ENCODE measurements around the gene ZNF789. TPM values are rescaled to one million over a fixed set of nuclear protein-coding genes. Genes with fewer than 3 reads are reported as not detected.

The ZNF789 gene
- total and polyA plus RNA-seq, 4 experiments from 2014 or later: 7.6 to 21.2 (median 14.5) TPM

GRCh38 chr7:99437946-99438572, 34.6 kb upstream of the ZNF789 start:
- H3K36me3 Mint-ChIP-seq: peaks cover 0 to 29% of the 10 kb centered on the region in 2 donors
- no peaks in the 10 kb centered on the region for H3K27me3 Mint-ChIP-seq
- H3K36me3 ChIP-seq (ENCODE audit: insufficient read depth, low read length): peaks cover 4% of the 10 kb centered on the region
- no peaks in the 10 kb centered on the region for H3K27me3 ChIP-seq (ENCODE audit: insufficient read depth, low read length)
- ChIA-PET POLR2A (ENCODE audit: partially characterized antibody) (interaction anchor here (0.7 to 3.1 kb wide), 10 partner anchors 8 to 121 kb away, joined by 3 to 25 read pairs (median 4); partner anchors contain the start of genes ATP5MF, BUD31, PDAP1 and ZKSCAN5), CTCF (ENCODE audit: partially characterized antibody) (interaction anchor here (0.8 to 1.5 kb wide), 3 partner anchors 24 to 29 kb away, joined by 4 to 6 read pairs (median 5); partner anchors contain the start of genes ATP5MF, BUD31 and PDAP1)
- H3K4me3 Mint-ChIP-seq: peak overlapping the region; percentile 94 to 98 (median 96)
- no peaks in the 10 kb centered on the region for H3K9me3 Mint-ChIP-seq
- no peaks in the 10 kb centered on the region for H3K9me3 ChIP-seq (ENCODE audit: control insufficient read depth in 1 of 2, low read length in 2 of 2)
- DNase-seq: no peak
- H3K4me1 ChIP-seq (ENCODE audit: insufficient read depth, low read length): peaks cover 17% of the 10 kb centered on the region
- peak overlapping the region; percentile 61 to 77 for H3K4me3 ChIP-seq (ENCODE audit: low read length in 2 of 2)
- peaks cover 12 to 36% (median 28%) of the 10 kb centered on the region in 4 donors for H3K4me1 Mint-ChIP-seq
- peak overlapping the region; percentile 61 for H3K27ac ChIP-seq (ENCODE audit: low read depth, low read length)
- H3K27ac Mint-ChIP-seq: peak overlapping the region; percentile 90 to 96 (median 94)
- intact Hi-C loops (cut with micrococcal nuclease): loop anchor here (1.0 to 2.0 kb wide), 4 partner anchors 29 to 66 kb away; partner anchors contain the start of genes ARPC1B, ZKSCAN5 and ZNF789

DNA sequence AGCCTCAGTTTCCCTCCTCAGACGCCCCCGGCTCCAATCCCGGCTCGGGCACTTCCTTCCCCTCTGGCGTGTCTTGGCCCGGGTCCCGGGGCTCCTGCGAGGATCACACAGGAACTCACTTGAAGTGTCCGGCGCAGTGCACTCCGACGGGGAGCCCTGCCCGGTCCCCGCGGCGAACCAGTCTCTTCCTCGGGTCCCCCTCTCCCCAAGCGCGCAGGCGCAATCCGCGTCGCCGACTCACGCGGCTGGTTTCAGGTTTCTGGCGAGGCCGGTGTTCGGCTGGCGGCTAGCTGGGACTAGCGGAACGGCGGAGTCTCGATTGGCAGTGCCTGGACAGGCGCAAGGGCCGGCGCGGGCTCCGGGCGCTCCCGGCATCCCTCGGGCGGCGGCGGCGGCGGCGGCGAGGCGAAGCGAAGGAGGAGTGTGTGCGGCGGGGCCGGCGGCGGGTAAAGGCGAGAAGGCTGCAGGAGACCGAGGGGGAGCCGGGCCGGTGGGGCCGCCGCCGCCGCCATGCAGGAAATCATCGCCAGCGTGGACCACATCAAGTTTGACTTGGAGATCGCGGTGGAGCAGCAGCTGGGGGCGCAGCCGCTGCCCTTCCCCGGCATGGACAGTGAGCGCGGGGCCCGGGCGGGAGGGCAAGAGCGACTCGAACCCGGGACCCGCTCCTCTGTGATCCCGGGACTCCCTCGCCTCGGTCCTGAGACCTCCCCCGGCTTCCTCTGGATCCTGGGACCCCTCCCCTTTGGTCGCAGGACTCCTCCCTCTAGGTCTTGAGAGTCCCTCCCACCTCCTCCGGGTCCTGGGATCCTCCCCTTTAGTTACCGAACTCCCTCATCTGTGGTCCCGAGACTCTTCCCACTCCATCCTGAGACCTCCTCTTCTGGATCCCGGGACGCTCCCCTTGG, 33.9 kb upstream of the ZNF789 start, which contains the start of the genes CPSF4 and PTCD1:
CPSF4 (plus strand) TSS at position 371 of the 908 bp plus-strand sequence; CDS start at position 511, 140 bp downstream.
PTCD1 (minus strand) TSS at position 226 of the 908 bp plus-strand sequence. CDS start 3,556 bp downstream, outside the sequence.
- H3K4me3 ChIP-seq (ENCODE audit: low read length in 2 of 2): peak within 1 kb of the TSS; percentile 77 to 93
- H3K27ac ChIP-seq (ENCODE audit: low read depth, low read length): peak within 1 kb of the TSS; percentile 61
- CTCF ChIA-PET (ENCODE audit: partially characterized antibody): interaction anchor here (0.8 to 1.5 kb wide), 3 partner anchors 25 to 30 kb away, joined by 4 to 6 read pairs (median 5); partner anchors contain the start of genes ATP5MF, BUD31 and PDAP1
- intact Hi-C loops (cut with micrococcal nuclease): loop anchor here (1.0 to 2.0 kb wide), 4 partner anchors 30 to 65 kb away; partner anchors contain the start of genes ARPC1B, ZKSCAN5 and ZNF789
- POLR2A ChIA-PET (ENCODE audit: partially characterized antibody): interaction anchor here (0.7 to 3.1 kb wide), 14 partner anchors 9 to 120 kb away, joined by 3 to 25 read pairs (median 4); partner anchors contain the start of genes ATP5MF, BUD31, PDAP1 and ZKSCAN5
- no peaks in the 10 kb centered on the region for H3K9me3 ChIP-seq (ENCODE audit: control insufficient read depth in 1 of 2, low read length in 2 of 2)
- H3K36me3 Mint-ChIP-seq: peaks cover 0 to 26% of the 10 kb centered on the region in 2 donors
- H3K4me1 ChIP-seq (ENCODE audit: insufficient read depth, low read length): peaks cover 17% of the 10 kb centered on the region
- peak within 1 kb of the TSS; percentile 91 to 96 (median 95) for H3K27ac Mint-ChIP-seq
- H3K27me3 ChIP-seq (ENCODE audit: insufficient read depth, low read length): no peaks in the 10 kb centered on the region
- DNase-seq: peak; percentile 84 to 87 (median 84)
- peaks cover 15 to 40% (median 30%) of the 10 kb centered on the region in 4 donors for H3K4me1 Mint-ChIP-seq
- H3K4me3 Mint-ChIP-seq: peak within 1 kb of the TSS; percentile 95 to 98 (median 97)
- H3K9me3 Mint-ChIP-seq: no peaks in the 10 kb centered on the region
- no peaks in the 10 kb centered on the region for H3K27me3 Mint-ChIP-seq
- no peaks in the 10 kb centered on the region for H3K36me3 ChIP-seq (ENCODE audit: insufficient read depth, low read length)

GRCh38 chr7:99440195-99440594, 32.5 kb upstream of the ZNF789 start:
- POLR2A ChIA-PET (ENCODE audit: partially characterized antibody): interaction anchor here (1.0 to 3.1 kb wide), 3 partner anchors 10 to 60 kb away, joined by 3 to 25 read pairs (median 3); partner anchors contain the start of genes BUD31, PDAP1 and ZNF394
- Histone ChIP-seq H3K36me3 (ENCODE audit: insufficient read depth, low read length) (peaks cover 9% of the 10 kb centered on the region), H3K4me3 (ENCODE audit: low read length in 2 of 2) (peak overlapping the region in 1 of 2 donors; percentile 77), H3K9me3 (ENCODE audit: control insufficient read depth in 1 of 2, low read length in 2 of 2) (no peaks in the 10 kb centered on the region), H3K4me1 (ENCODE audit: insufficient read depth, low read length) (peaks cover 17% of the 10 kb centered on the region), H3K27me3 (ENCODE audit: insufficient read depth, low read length) (no peaks in the 10 kb centered on the region), H3K27ac (ENCODE audit: low read depth, low read length) (no peak overlapping the region)
- Mint-ChIP-seq H3K36me3 (peaks cover 3 to 25% of the 10 kb centered on the region in 2 donors), H3K9me3 (no peaks in the 10 kb centered on the region), H3K4me1 (peaks cover 17 to 40% (median 30%) of the 10 kb centered on the region in 4 donors), H3K27ac (peak overlapping the region in 6 of 7 donors; percentile 22 to 95 (median 92)), H3K4me3 (peak overlapping the region; percentile 95 to 98 (median 97)), H3K27me3 (no peaks in the 10 kb centered on the region)
- CTCF ChIA-PET (ENCODE audit: partially characterized antibody): no interaction called here
- intact Hi-C loops (cut with micrococcal nuclease): no loop called here
- no peak for DNase-seq

DNA sequence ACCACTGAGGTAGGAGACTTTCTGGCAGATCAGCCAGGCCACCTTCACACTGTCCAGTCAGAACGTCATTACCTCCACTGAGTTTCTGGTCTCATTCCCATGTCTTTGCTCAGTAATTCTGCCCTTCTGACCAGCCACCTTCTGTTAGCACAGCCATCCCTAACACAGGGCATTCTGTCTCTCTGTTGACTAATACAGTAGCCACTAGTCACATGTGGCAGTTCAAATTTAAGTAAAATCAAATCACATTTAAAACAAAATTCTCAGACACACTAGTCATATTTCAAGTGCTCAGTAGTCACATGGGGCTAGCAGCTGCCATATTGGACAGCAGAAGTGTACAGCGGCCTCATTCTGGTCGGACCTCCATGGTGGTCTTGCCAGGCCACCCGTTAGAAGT, 26.6 kb upstream of the ZNF789 start:
- peaks cover 2 to 19% (median 10%) of the 10 kb centered on the region in 4 donors for H3K4me1 Mint-ChIP-seq
- H3K9me3 ChIP-seq (ENCODE audit: control insufficient read depth in 1 of 2, low read length in 2 of 2): no peaks in the 10 kb centered on the region
- no peak overlapping the region for H3K27ac ChIP-seq (ENCODE audit: low read depth, low read length)
- DNase-seq: no peak
- CTCF ChIA-PET (ENCODE audit: partially characterized antibody): no interaction called here
- intact Hi-C loops (cut with micrococcal nuclease): no loop called here
- no peaks in the 10 kb centered on the region for H3K9me3 Mint-ChIP-seq
- peak overlapping the region in 1 of 7 donors; percentile 59 for H3K27ac Mint-ChIP-seq
- no peaks in the 10 kb centered on the region for H3K4me1 ChIP-seq (ENCODE audit: insufficient read depth, low read length)
- H3K4me3 ChIP-seq (ENCODE audit: low read length in 2 of 2): no peak overlapping the region
- POLR2A ChIA-PET (ENCODE audit: partially characterized antibody): no interaction called here
- H3K36me3 Mint-ChIP-seq: peaks cover 19 to 49% of the 10 kb centered on the region in 2 donors
- H3K4me3 Mint-ChIP-seq: no peak overlapping the region
- peaks cover 47% of the 10 kb centered on the region for H3K36me3 ChIP-seq (ENCODE audit: insufficient read depth, low read length)
- no peaks in the 10 kb centered on the region for H3K27me3 ChIP-seq (ENCODE audit: insufficient read depth, low read length)
- H3K27me3 Mint-ChIP-seq: no peaks in the 10 kb centered on the region

GRCh38 chr7:99447943-99448342, 24.7 kb upstream of the ZNF789 start:
- Histone ChIP-seq H3K27me3 (ENCODE audit: insufficient read depth, low read length) (no peaks in the 10 kb centered on the region), H3K4me3 (ENCODE audit: low read length in 2 of 2) (no peak overlapping the region), H3K4me1 (ENCODE audit: insufficient read depth, low read length) (no peaks in the 10 kb centered on the region), H3K27ac (ENCODE audit: low read depth, low read length) (no peak overlapping the region), H3K36me3 (ENCODE audit: insufficient read depth, low read length) (peaks cover 47% of the 10 kb centered on the region), H3K9me3 (ENCODE audit: control insufficient read depth in 1 of 2, low read length in 2 of 2) (no peaks in the 10 kb centered on the region)
- peak overlapping the region in 1 of 7 donors; percentile 80 for H3K27ac Mint-ChIP-seq
- H3K9me3 Mint-ChIP-seq: no peaks in the 10 kb centered on the region
- POLR2A ChIA-PET (ENCODE audit: partially characterized antibody): interaction anchor here (0.6 to 1.1 kb wide), 2 partner anchors 18 to 40 kb away, joined by 3 read pairs; partner anchors contain the start of genes ATP5MF and PDAP1
- H3K27me3 Mint-ChIP-seq: no peaks in the 10 kb centered on the region
- intact Hi-C loops (cut with micrococcal nuclease): no loop called here
- H3K36me3 Mint-ChIP-seq: peaks cover 20 to 47% of the 10 kb centered on the region in 2 donors
- no peak for DNase-seq
- no peak overlapping the region for H3K4me3 Mint-ChIP-seq
- CTCF ChIA-PET (ENCODE audit: partially characterized antibody): no interaction called here
- H3K4me1 Mint-ChIP-seq: peaks cover 0 to 11% (median 5%) of the 10 kb centered on the region in 4 donors

GRCh38 chr7:99448855-99449254, 23.8 kb upstream of the ZNF789 start:
- H3K36me3 ChIP-seq (ENCODE audit: insufficient read depth, low read length): peaks cover 50% of the 10 kb centered on the region
- H3K36me3 Mint-ChIP-seq: peaks cover 23 to 46% of the 10 kb centered on the region in 2 donors
- no peak for DNase-seq
- no peaks in the 10 kb centered on the region for H3K9me3 ChIP-seq (ENCODE audit: control insufficient read depth in 1 of 2, low read length in 2 of 2)
- no peak overlapping the region for H3K27ac ChIP-seq (ENCODE audit: low read depth, low read length)
- intact Hi-C loops (cut with micrococcal nuclease): no loop called here
- H3K4me1 Mint-ChIP-seq: peaks cover 0 to 5% (median 2%) of the 10 kb centered on the region in 4 donors
- H3K4me1 ChIP-seq (ENCODE audit: insufficient read depth, low read length): no peaks in the 10 kb centered on the region
- H3K4me3 ChIP-seq (ENCODE audit: low read length in 2 of 2): no peak overlapping the region
- no peaks in the 10 kb centered on the region for H3K27me3 Mint-ChIP-seq
- H3K27ac Mint-ChIP-seq: no peak overlapping the region
- H3K4me3 Mint-ChIP-seq: no peak overlapping the region
- no peaks in the 10 kb centered on the region for H3K9me3 Mint-ChIP-seq
- ChIA-PET CTCF (ENCODE audit: partially characterized antibody) (no interaction called here), POLR2A (ENCODE audit: partially characterized antibody) (interaction anchor here (0.7 to 1.1 kb wide), 2 partner anchors 17 to 40 kb away, joined by 3 read pairs; partner anchors contain the start of genes ATP5MF, BUD31 and PDAP1)
- H3K27me3 ChIP-seq (ENCODE audit: insufficient read depth, low read length): no peaks in the 10 kb centered on the region

Data from CD4-positive, alpha-beta memory T cell (primary cell).